BLaER1 (cell line): ENCODE measurements around the gene SLC29A1.
A peak's percentile ranks its signal among the peaks of the same experiment; 100 is the strongest.
"Not testable (repeated sequence)": the region's sequence is repeated elsewhere in the genome, so short reads cannot be mapped to it uniquely, and the experiment has no call there.

Experiments used
- H3K27ac ChIP-seq: shearing (Covaris generic); formaldehyde crosslinking; 2 replicates; pipeline ENCODE4 v1.8.1; 2022
- H3K27me3 ChIP-seq: shearing (Covaris generic); formaldehyde crosslinking; 2 replicates; pipeline ENCODE4 v1.8.1; 2022
- H3K36me3 ChIP-seq: shearing (Covaris generic); formaldehyde crosslinking; 2 replicates; pipeline ENCODE4 v1.8.1; 2022
- H3K4me1 ChIP-seq: shearing (Covaris generic); formaldehyde crosslinking; 2 replicates; pipeline ENCODE4 v1.8.1; 2022
- H3K4me2 ChIP-seq: shearing (Covaris generic); formaldehyde crosslinking; 2 replicates; pipeline ENCODE4 v1.8.1; 2022
- H3K4me3 ChIP-seq: shearing (Covaris generic); formaldehyde crosslinking; 2 replicates; pipeline ENCODE4 v1.8.1; 2022
- H3K9ac ChIP-seq: shearing (Covaris generic); formaldehyde crosslinking; 2 replicates; pipeline ENCODE4 v1.8.1; 2022
- H3K9me3 ChIP-seq: shearing (Covaris generic); formaldehyde crosslinking; 2 replicates; pipeline ENCODE4 v1.8.1; 2022
- H4K20me1 ChIP-seq: shearing (Covaris generic); formaldehyde crosslinking; 2 replicates; pipeline ENCODE4 v1.8.1; 2022
- Cebpa-rat ChIP-seq: shearing (Covaris generic); IDR thresholded peaks from 2 replicates; pipeline ENCODE4 v1.8.1; 2022

Gene SLC29A1

DNA sequence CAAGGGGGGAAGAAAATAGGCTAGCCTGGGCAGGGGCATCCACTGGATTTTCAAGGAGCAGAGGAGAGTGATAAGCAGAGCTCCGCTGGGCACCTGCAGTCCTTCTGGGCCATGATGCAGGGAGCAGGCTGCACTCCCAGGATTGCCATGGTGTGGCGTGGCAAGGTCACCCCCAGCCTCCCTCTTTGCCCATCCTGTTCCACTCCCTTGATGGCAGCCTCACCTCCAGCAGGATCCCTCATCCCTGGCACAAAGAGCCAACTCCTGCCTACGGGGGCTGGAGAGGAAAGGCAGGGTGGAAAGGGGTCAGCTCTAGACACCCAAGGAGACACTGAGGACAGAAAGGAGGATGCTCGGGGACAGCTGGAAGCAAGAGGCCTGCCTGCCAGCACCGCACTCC, 29.1 kb upstream of the SLC29A1 start:
- H3K4me3 ChIP-seq = no peak overlapping the region
- H3K9ac ChIP-seq = no peak overlapping the region
- TF ChIP-seq Cebpa-rat = no peak
- no peak overlapping the region for H3K27ac ChIP-seq
- H3K9me3 ChIP-seq = no peaks in the 10 kb centered on the region
- H3K4me2 ChIP-seq = no peak overlapping the region
- H3K36me3 ChIP-seq = no peaks in the 10 kb centered on the region
- H3K27me3 ChIP-seq = no peaks in the 10 kb centered on the region
- H3K4me1 ChIP-seq = peaks cover 7% of the 10 kb centered on the region
- H4K20me1 ChIP-seq = no peaks in the 10 kb centered on the region

DNA sequence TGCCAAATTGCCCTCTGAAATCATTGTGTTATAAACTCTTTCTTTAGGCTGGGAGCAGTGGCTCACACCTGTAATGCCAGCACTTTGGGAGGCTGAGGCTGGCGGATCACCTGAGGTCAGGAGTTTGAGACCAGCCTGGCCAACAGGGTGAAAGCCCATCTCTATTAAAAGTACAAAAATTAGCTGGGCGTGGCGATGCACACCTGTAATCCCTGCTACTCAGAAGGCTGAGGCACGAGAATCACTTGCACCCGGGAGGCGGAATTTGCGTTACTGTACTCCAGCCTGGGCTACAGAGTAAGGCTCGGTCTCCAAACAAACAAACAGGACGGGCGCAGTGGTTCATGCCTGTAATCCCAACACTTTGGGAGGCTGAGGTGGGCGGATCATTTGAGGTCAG, 27.0 kb upstream of the SLC29A1 start:
- not testable (repeated sequence) for H3K4me3 ChIP-seq

GRCh38 chr6:44198684-44199083, 24.7 kb upstream of the SLC29A1 start:
- no peaks in the 10 kb centered on the region for H4K20me1 ChIP-seq
- no peak overlapping the region for H3K9ac ChIP-seq
- peaks cover 22% of the 10 kb centered on the region for H3K4me1 ChIP-seq
- no peaks in the 10 kb centered on the region for H3K27me3 ChIP-seq
- no peaks in the 10 kb centered on the region for H3K36me3 ChIP-seq
- no peak for TF ChIP-seq Cebpa-rat
- no peaks in the 10 kb centered on the region for H3K9me3 ChIP-seq
- no peak overlapping the region for H3K27ac ChIP-seq
- no peak overlapping the region for H3K4me3 ChIP-seq
- H3K4me2 ChIP-seq = no peak overlapping the region

More for the DNA sequence above, 27.0 kb upstream of the SLC29A1 start:
- H3K4me1 ChIP-seq = peaks cover 18% of the 10 kb centered on the region
- H3K9ac ChIP-seq, H4K20me1 ChIP-seq, H3K4me2 ChIP-seq, H3K36me3 ChIP-seq, H3K27me3 ChIP-seq, H3K9me3 ChIP-seq, H3K27ac ChIP-seq: not testable (repeated sequence)

- Histone ChIP-seq H3K9me3 (no peaks in the 10 kb centered on the region), H3K9ac (no peak overlapping the region), H4K20me1 (no peaks in the 10 kb centered on the region), H3K27me3 (no peaks in the 10 kb centered on the region), H3K36me3 (no peaks in the 10 kb centered on the region), H3K4me3 (no peak overlapping the region), H3K27ac (no peak overlapping the region), H3K4me2 (no peak overlapping the region), H3K4me1 (peaks cover 22% of the 10 kb centered on the region)
- no peak for TF ChIP-seq Cebpa-rat
Measured at GRCh38 chr6:44199883-44200282, 23.5 kb upstream of the SLC29A1 start.

- Histone ChIP-seq H3K9ac (no peak overlapping the region), H3K9me3 (no peaks in the 10 kb centered on the region), H3K4me1 (peaks cover 22% of the 10 kb centered on the region), H3K4me2 (peak overlapping the region; percentile 77), H3K27me3 (no peaks in the 10 kb centered on the region), H3K27ac (no peak overlapping the region; the same call in 1 of the 2 replicates), H4K20me1 (no peaks in the 10 kb centered on the region), H3K4me3 (no peak overlapping the region), H3K36me3 (no peaks in the 10 kb centered on the region)
- TF ChIP-seq Cebpa-rat = no peak
Measured at GRCh38 chr6:44201200-44201599, 22.2 kb upstream of the SLC29A1 start.

- peaks cover 22% of the 10 kb centered on the region for H3K4me1 ChIP-seq
- no peak for TF ChIP-seq Cebpa-rat
- peak overlapping the region; percentile 77 for H3K4me2 ChIP-seq
- no peak overlapping the region for H3K9ac ChIP-seq
- no peak overlapping the region for H3K27ac ChIP-seq
- no peaks in the 10 kb centered on the region for H3K9me3 ChIP-seq
- H3K27me3 ChIP-seq = no peaks in the 10 kb centered on the region
- H3K4me3 ChIP-seq = no peak overlapping the region
- no peaks in the 10 kb centered on the region for H3K36me3 ChIP-seq
- H4K20me1 ChIP-seq = no peaks in the 10 kb centered on the region
Measured at GRCh38 chr6:44201638-44202303, 21.6 kb upstream of the SLC29A1 start.

DNA sequence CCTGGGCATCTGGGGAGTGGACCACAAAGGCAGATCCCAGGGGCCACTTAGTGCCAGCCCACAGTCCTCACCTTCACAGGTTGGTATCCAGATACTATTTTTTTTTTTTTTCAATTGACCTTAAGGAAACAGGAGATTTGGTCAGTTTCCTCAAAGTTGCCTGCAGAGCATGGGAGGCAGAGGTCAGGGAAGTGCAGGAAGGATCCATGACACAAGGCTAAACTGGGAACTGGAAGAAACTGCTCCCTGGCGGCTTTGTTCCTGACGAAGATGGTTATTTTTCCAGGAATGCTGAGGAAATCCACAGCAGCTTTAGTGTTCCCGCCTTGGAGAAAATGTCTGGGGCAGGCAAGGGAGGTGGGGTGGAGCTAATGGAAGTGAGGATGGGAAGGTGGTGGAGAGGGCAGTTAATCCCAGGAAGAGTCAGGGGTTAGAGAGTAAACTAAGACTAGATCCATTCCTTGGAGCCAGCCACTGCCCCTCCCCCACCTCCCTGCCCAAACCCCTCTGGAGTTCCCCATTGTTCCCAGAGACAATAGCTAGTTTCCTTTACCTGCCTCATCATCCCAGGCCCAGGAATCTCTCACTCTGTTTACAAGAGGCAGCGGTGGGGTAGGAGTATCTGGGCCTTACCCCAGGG, 20.9 kb upstream of the SLC29A1 start:
- Histone ChIP-seq H3K27ac (no peak overlapping the region), H4K20me1 (no peaks in the 10 kb centered on the region), H3K9me3 (no peaks in the 10 kb centered on the region), H3K9ac (no peak overlapping the region), H3K4me1 (peaks cover 22% of the 10 kb centered on the region), H3K4me2 (peak overlapping the region; percentile 77; the same call in 1 of the 2 replicates), H3K27me3 (no peaks in the 10 kb centered on the region), H3K4me3 (no peak overlapping the region), H3K36me3 (no peaks in the 10 kb centered on the region)
- no peak for TF ChIP-seq Cebpa-rat

DNA sequence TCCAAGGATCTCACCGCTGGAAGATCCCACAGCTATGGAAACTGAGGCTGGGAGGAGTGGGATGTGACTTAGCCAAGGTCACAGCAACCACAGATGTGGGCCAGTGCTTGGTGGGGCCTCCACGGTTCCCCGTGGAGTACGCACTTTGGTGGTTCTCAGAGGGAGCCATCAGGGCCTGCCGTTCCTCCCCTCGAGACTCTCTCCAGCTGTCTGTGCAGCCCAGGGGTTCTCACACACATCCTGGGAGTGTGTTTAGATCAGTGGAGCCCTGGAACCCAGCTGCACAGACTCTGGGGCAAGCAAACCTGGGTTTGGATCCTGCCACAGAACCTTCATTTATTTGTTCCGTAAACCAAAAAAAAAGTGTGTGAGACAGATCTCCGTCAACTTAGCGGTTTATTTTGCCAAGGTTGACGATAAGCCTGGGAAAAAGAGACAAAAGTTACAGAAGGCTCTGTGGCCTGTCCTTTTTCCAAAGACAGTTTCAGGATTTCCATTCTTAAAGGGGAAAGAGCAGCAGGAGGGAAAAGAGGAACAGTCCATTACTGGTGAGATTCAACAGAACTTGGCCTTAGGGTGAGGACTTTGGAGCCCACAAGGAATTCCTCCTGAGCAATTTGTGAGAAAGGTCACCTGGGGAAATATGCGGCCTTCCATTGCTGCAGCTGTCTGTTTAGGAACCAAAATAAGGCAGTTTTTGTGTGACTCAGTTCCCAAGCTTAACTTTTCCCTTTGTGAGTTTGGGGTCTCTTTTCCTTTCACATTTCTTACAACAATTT, 20.2 kb upstream of the SLC29A1 start:
- Histone ChIP-seq H3K27me3 (no peaks in the 10 kb centered on the region), H3K36me3 (no peaks in the 10 kb centered on the region), H3K27ac (no peak overlapping the region), H3K4me1 (peaks cover 22% of the 10 kb centered on the region), H4K20me1 (no peaks in the 10 kb centered on the region), H3K4me2 (no peak overlapping the region), H3K4me3 (no peak overlapping the region), H3K9me3 (no peaks in the 10 kb centered on the region), H3K9ac (no peak overlapping the region)
- TF ChIP-seq Cebpa-rat = no peak

DNA sequence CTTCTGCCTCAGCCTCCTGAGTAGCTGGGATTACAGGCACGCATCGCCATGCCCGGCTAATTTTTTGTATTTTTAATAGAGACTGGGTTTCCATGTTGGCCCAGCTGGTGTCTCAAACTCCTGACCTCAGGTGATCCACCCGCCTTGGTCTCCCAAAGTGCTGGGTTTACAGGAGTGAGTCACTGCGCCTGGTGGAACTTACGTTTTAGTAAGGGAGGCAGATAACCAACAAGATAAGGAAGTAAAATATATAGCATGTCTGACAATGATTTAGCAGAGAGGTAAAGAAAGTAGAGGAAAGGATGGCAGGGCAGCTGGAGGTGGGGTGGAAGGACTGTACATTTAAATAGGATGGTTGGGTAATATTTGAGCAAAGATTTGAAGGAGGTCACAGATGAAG, 19.4 kb upstream of the SLC29A1 start:
- Histone ChIP-seq H3K9ac (no peak overlapping the region), H4K20me1 (no peaks in the 10 kb centered on the region), H3K36me3 (no peaks in the 10 kb centered on the region), H3K4me2 (no peak overlapping the region), H3K27ac (no peak overlapping the region), H3K4me3 (no peak overlapping the region), H3K9me3 (no peaks in the 10 kb centered on the region), H3K4me1 (peaks cover 22% of the 10 kb centered on the region), H3K27me3 (no peaks in the 10 kb centered on the region)
- TF ChIP-seq Cebpa-rat = no peak

DNA sequence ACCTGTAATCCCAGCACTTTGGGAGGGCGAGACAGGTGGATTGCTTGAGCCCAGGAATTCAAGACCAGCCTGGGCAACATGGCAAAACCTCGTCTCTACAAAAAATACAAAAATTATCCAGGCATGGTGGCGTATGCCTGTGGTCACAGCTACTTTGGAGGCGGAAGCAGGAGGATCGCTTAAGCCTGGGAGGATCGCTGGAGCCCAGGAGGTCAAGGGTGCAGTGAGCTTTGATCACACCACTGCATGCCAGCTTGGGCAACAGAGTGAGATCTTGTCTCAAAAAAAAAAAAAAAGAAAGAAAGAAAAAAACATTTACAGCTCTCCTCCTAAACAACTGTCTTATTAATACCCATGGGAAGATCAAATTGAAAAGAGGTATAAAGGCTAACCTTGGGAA, 15.4 kb upstream of the SLC29A1 start:
- Histone ChIP-seq H3K9ac (no peak overlapping the region), H3K27me3 (no peaks in the 10 kb centered on the region), H3K4me1 (no peaks in the 10 kb centered on the region), H3K4me3 (no peak overlapping the region), H3K36me3 (no peaks in the 10 kb centered on the region), H3K4me2 (no peak overlapping the region), H3K9me3 (no peaks in the 10 kb centered on the region), H4K20me1 (no peaks in the 10 kb centered on the region), H3K27ac (no peak overlapping the region)
- TF ChIP-seq Cebpa-rat = no peak
